HCT116 (cell line): Measurements from ENCODE around the gene FSHB.

Source experiments
- EZH2 ChIP-seq: fragments of 200-600 bp; sonication (generic); IDR thresholded peaks from 2 replicates; pipeline ENCODE4 v1.6.1; 2017; ENCODE audit warnings: antibody characterized with exemption, mixed run types
- EZH2phosphoT487 ChIP-seq: fragments of 200-600 bp; IDR thresholded peaks from 2 replicates; pipeline ENCODE4 v1.6.1; 2018; ENCODE audit warnings: antibody characterized with exemption, borderline replicate concordance
- POLR2A ChIP-seq: IDR thresholded peaks from 2 replicates; pipeline ENCODE4 v1.7.0; 2011; ENCODE audit warnings: borderline replicate concordance; ENCODE audit not compliant: insufficient read depth, insufficient read length; ENCODE audit errors: extremely low read depth
- POLR2AphosphoS5 ChIP-seq: IDR thresholded peaks from 2 replicates; pipeline ENCODE4 v1.6.1; 2011; ENCODE audit warnings: mild to moderate bottlenecking, low read depth, low read length, moderate library complexity
- RAD21 ChIP-seq: IDR thresholded peaks from 2 replicates; pipeline ENCODE4 v1.6.1; 2012; ENCODE audit warnings: low read depth, mild to moderate bottlenecking
- YY1 ChIP-seq: IDR thresholded peaks from 2 replicates; pipeline ENCODE4 v1.6.1; 2011; ENCODE audit warnings: low read length, low read depth, moderate library complexity, mild to moderate bottlenecking; ENCODE audit not compliant: insufficient replicate concordance; ENCODE audit errors: extremely low read depth
- TF ChIP-seq, protein P1 (sequence below), 3 experiments: fragments of 200-600 bp in 1 of 3; sonication (generic) in 1 of 3; IDR thresholded peaks in 2 of 3; conservative IDR thresholded peaks in 1 of 3; 2 replicates each; pipeline ENCODE4 v1.5.1; 2012 to 2017; ENCODE audit warnings: low read depth in 2 of 3, low read length in 2 of 3, antibody characterized with exemption in 1 of 3, borderline replicate concordance in 1 of 3, control low read depth in 1 of 3, mild to moderate bottlenecking in 1 of 3, mixed read lengths in 1 of 3, mixed run types in 1 of 3, moderate library complexity in 1 of 3; ENCODE audit not compliant: insufficient read depth in 1 of 3
- TF ChIP-seq, protein P2 (sequence below): IDR thresholded peaks from 2 replicates; pipeline ENCODE4 v1.6.1; 2012
- TF ChIP-seq, protein P3 (sequence below): IDR thresholded peaks from 2 replicates; pipeline ENCODE4 v1.6.1; 2012; ENCODE audit warnings: low read depth

DNA sequence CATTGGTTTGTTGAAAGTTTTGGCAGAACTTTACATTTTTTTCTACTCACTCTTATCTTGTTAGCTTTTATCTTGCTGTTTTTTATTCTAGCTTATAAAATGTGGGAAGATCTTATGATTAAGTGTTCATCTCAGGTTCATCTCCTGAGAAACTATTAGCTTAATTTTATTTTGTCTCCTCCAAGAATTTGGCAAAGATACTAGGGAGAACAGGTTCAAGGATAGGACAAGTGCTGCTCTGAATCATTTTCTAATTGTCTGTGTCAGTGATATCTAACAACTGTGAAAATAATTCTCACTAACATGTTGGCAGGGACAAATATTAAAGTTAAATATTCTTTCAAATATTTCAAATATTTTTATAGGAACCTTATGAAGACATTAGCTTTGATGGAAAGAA is 38.2 kb upstream of the FSHB start:
- TF ChIP-seq EZH2: no peak
- TF ChIP-seq, protein P1, sequence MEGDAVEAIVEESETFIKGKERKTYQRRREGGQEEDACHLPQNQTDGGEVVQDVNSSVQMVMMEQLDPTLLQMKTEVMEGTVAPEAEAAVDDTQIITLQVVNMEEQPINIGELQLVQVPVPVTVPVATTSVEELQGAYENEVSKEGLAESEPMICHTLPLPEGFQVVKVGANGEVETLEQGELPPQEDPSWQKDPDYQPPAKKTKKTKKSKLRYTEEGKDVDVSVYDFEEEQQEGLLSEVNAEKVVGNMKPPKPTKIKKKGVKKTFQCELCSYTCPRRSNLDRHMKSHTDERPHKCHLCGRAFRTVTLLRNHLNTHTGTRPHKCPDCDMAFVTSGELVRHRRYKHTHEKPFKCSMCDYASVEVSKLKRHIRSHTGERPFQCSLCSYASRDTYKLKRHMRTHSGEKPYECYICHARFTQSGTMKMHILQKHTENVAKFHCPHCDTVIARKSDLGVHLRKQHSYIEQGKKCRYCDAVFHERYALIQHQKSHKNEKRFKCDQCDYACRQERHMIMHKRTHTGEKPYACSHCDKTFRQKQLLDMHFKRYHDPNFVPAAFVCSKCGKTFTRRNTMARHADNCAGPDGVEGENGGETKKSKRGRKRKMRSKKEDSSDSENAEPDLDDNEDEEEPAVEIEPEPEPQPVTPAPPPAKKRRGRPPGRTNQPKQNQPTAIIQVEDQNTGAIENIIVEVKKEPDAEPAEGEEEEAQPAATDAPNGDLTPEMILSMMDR (IDR thresholded peaks at IDR 0.05 in 2 of 3, conservative IDR thresholded peaks at IDR 0.05 in 1 of 3; ENCODE audit: borderline replicate concordance in 1 of 3, insufficient read depth in 1 of 3, low read depth in 2 of 3, low read length in 2 of 3): no peak
- TF ChIP-seq, protein P2, sequence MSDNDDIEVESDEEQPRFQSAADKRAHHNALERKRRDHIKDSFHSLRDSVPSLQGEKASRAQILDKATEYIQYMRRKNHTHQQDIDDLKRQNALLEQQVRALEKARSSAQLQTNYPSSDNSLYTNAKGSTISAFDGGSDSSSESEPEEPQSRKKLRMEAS: no peak
- TF ChIP-seq POLR2AphosphoS5: no peak
- no peak for TF ChIP-seq POLR2A
- no peak for TF ChIP-seq EZH2phosphoT487
- TF ChIP-seq YY1: no peak
- TF ChIP-seq, protein P3, sequence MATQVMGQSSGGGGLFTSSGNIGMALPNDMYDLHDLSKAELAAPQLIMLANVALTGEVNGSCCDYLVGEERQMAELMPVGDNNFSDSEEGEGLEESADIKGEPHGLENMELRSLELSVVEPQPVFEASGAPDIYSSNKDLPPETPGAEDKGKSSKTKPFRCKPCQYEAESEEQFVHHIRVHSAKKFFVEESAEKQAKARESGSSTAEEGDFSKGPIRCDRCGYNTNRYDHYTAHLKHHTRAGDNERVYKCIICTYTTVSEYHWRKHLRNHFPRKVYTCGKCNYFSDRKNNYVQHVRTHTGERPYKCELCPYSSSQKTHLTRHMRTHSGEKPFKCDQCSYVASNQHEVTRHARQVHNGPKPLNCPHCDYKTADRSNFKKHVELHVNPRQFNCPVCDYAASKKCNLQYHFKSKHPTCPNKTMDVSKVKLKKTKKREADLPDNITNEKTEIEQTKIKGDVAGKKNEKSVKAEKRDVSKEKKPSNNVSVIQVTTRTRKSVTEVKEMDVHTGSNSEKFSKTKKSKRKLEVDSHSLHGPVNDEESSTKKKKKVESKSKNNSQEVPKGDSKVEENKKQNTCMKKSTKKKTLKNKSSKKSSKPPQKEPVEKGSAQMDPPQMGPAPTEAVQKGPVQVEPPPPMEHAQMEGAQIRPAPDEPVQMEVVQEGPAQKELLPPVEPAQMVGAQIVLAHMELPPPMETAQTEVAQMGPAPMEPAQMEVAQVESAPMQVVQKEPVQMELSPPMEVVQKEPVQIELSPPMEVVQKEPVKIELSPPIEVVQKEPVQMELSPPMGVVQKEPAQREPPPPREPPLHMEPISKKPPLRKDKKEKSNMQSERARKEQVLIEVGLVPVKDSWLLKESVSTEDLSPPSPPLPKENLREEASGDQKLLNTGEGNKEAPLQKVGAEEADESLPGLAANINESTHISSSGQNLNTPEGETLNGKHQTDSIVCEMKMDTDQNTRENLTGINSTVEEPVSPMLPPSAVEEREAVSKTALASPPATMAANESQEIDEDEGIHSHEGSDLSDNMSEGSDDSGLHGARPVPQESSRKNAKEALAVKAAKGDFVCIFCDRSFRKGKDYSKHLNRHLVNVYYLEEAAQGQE: no peak
- no peak for TF ChIP-seq RAD21
